Middle frontal gyrus (tissue), 1 donor: ENCODE measurements around the gene PIP5K1B.

Experiments
- DNase-seq: peaks from one replicate; pipeline ENCODE4 v3.0.0-alpha.2; 2015; ENCODE audit warnings: low spot score; ENCODE audit errors: extremely low spot score

The PIP5K1B gene

GRCh38 chr9:68771376-68771775 lies 66.3 kb downstream of the PIP5K1B start:
- no peak for DNase-seq

GRCh38 chr9:68775003-68775730 lies 70.1 kb downstream of the PIP5K1B start:
- DNase-seq = no peak

GRCh38 chr9:68777070-68777763 lies 72.2 kb downstream of the PIP5K1B start:
- no peak for DNase-seq

- no peak for DNase-seq
Measured at GRCh38 chr9:68778635-68779034, 73.6 kb downstream of the PIP5K1B start.

- DNase-seq = peak; percentile 84
Measured at GRCh38 chr9:68779558-68780379, 74.7 kb downstream of the PIP5K1B start.

GRCh38 chr9:68780380-68780712 lies 75.3 kb downstream of the PIP5K1B start:
- DNase-seq = no peak

- DNase-seq = no peak
Measured at GRCh38 chr9:68780720-68781119, 75.7 kb downstream of the PIP5K1B start.

GRCh38 chr9:68781928-68782327 lies 76.9 kb downstream of the PIP5K1B start:
- no peak for DNase-seq

- DNase-seq = no peak
Measured at GRCh38 chr9:68782546-68782945, 77.5 kb downstream of the PIP5K1B start.

- no peak for DNase-seq
Measured at GRCh38 chr9:68785965-68786364, 80.9 kb downstream of the PIP5K1B start.

- no peak for DNase-seq
Measured at GRCh38 chr9:68791169-68791568, 86.1 kb downstream of the PIP5K1B start.

GRCh38 chr9:68793605-68794343 lies 88.7 kb downstream of the PIP5K1B start:
- no peak for DNase-seq

GRCh38 chr9:68794898-68795297 lies 89.9 kb downstream of the PIP5K1B start:
- no peak for DNase-seq

GRCh38 chr9:68795411-68795810 lies 90.4 kb downstream of the PIP5K1B start:
- no peak for DNase-seq

- no peak for DNase-seq
Measured at GRCh38 chr9:68797116-68797515, 92.1 kb downstream of the PIP5K1B start.

- DNase-seq = no peak
Measured at GRCh38 chr9:68798423-68798822, 93.4 kb downstream of the PIP5K1B start.

- no peak for DNase-seq
Measured at GRCh38 chr9:68800836-68801235, 95.8 kb downstream of the PIP5K1B start.

GRCh38 chr9:68802525-68803015 lies 97.5 kb downstream of the PIP5K1B start:
- no peak for DNase-seq

- no peak for DNase-seq
Measured at GRCh38 chr9:68804911-68805889, 100.2 kb downstream of the PIP5K1B start.

GRCh38 chr9:68805890-68806517 lies 101.0 kb downstream of the PIP5K1B start:
- no peak for DNase-seq
